GM18907 (cell line): Measurements from ENCODE around the gene PC.

ENCODE experiments used
- ATAC-seq: cut with Tn5 transposase; IDR thresholded peaks from one replicate; pipeline ENCODE4 v1.9.1; 2021; ENCODE audit warnings: mild to moderate bottlenecking, moderate library complexity; ENCODE audit not compliant: unreplicated experiment

PC gene

GRCh38 chr11:66914505-66914904 lies 43.7 kb downstream of the PC start:
- ATAC-seq: no peak

GRCh38 chr11:66912911-66913310 lies 45.3 kb downstream of the PC start:
- no peak for ATAC-seq

GRCh38 chr11:66912361-66912760 lies 45.8 kb downstream of the PC start:
- ATAC-seq: no peak

- ATAC-seq: no peak
Observed at GRCh38 chr11:66910669-66911068, 47.5 kb downstream of the PC start.

- no peak for ATAC-seq
Observed at GRCh38 chr11:66910016-66910415, 48.2 kb downstream of the PC start.

GRCh38 chr11:66909181-66909580 lies 49.0 kb downstream of the PC start:
- ATAC-seq: no peak

- ATAC-seq: no peak
Observed at GRCh38 chr11:66907751-66908630, 50.2 kb downstream of the PC start.

GRCh38 chr11:66906061-66906733 lies 52.0 kb downstream of the PC start:
- ATAC-seq: no peak

- ATAC-seq: no peak
Observed at GRCh38 chr11:66905631-66906030, 52.6 kb downstream of the PC start.

GRCh38 chr11:66904981-66905521 lies 53.1 kb downstream of the PC start:
- ATAC-seq: no peak

GRCh38 chr11:66904561-66904960 lies 53.6 kb downstream of the PC start:
- ATAC-seq: no peak

- ATAC-seq: no peak
Observed at GRCh38 chr11:66904055-66904454, 54.1 kb downstream of the PC start.

- ATAC-seq: no peak
Observed at GRCh38 chr11:66902486-66903177, 55.6 kb downstream of the PC start.

- ATAC-seq: no peak
Observed at GRCh38 chr11:66901964-66902390, 56.2 kb downstream of the PC start.

- ATAC-seq: no peak
Observed at GRCh38 chr11:66894141-66894540, 64.0 kb downstream of the PC start.

- ATAC-seq: no peak
Observed at GRCh38 chr11:66892911-66893310, 65.3 kb downstream of the PC start.

GRCh38 chr11:66891851-66892660 lies 66.1 kb downstream of the PC start:
- ATAC-seq: peak; percentile 78

- ATAC-seq: no peak
Observed at GRCh38 chr11:66889960-66890359, 68.2 kb downstream of the PC start.

- no peak for ATAC-seq
Observed at GRCh38 chr11:66888282-66888681, 69.9 kb downstream of the PC start.

- no peak for ATAC-seq
Observed at GRCh38 chr11:66887526-66887925, 70.7 kb downstream of the PC start.
